ENCODE results near the gene OPCML. TPM values are rescaled to one million over a fixed set of nuclear protein-coding genes. Genes with fewer than 3 reads are reported as not detected.

OPCML gene
- total and polyA plus RNA-seq, 2 experiments from 2014 or later, result 1.2 to 4.4 TPM

DNA sequence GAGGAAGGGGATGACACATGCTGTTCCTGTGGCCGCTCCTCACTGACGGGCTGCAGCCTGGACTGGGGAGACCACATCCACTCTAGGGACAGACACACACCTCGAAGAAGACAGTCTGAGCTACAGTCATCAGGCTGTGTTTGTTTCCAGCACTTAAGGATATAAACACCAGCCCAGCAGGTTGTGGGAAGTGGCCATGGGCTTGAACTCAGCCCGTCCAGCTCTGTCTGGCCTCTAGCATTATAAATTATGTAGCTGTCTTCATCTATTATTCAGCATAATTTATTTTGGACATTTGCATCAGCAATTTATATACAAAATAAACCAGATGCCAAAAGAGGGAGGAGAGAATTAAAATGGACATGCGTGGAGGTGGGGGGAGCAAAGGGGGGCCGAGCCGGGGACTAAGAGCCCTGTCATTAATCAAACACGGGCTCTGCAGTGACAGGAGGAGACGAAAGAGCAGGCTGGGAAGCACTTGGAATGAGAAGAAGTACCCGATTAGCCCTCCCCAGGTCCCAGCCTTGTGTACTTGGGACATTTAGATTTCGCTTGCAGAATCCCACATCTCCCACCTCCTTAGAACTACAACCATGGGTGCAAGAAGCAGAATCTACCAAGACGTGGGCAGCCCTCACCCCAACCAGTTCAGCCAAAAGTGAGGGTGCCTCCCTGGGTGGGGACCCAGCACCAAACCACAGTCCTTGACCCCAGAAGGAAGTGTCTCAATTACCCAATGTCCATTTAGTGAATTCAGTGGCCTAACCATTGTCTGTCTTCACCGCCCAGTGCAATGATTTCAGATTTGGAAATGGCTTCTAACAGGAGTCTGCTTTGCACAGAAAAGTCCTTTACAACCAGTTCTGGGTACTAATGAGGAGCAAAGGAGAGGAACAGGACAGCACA, 309.6 kb downstream of the OPCML start:
- no peak overlapping the region for H3K27ac ChIP-seq (ENCODE audit: low read depth)
- H3K4me2 ChIP-seq, result no peak overlapping the region
- no peaks in the 10 kb centered on the region for H3F3A ChIP-seq (replicated peaks; ENCODE audit: low read depth)
- DNase-seq (ENCODE audit: low spot score) (no peak), ATAC-seq (no peak)
- no peaks in the 10 kb centered on the region for H3K27me3 ChIP-seq (ENCODE audit: insufficient read depth)
- Mint-ChIP-seq H3K27ac (peak overlapping the region; percentile 29; the same call in 1 of the 2 replicates), H3K4me3 (no peak overlapping the region), H3K27me3 (ENCODE audit: insufficient read depth, low read depth, poor library complexity) (peaks cover 2% of the 10 kb centered on the region), H3K4me1 (peaks cover 5% of the 10 kb centered on the region), H3K9me3 (no peaks in the 10 kb centered on the region), H3K36me3 (ENCODE audit: low read depth) (no peaks in the 10 kb centered on the region)
- H3K9me2 ChIP-seq (ENCODE audit: insufficient read depth), result 0 out of 2 replicates have a peak, but pooled peaks cover 4% of the 10 kb centered on the region
- no peaks in the 10 kb centered on the region for H3K79me2 ChIP-seq (replicated peaks; ENCODE audit: insufficient read depth)
- no peak for TF ChIP-seq STAT1 (IDR thresholded peaks at IDR 0.05; ENCODE audit: unreplicated experiment)
- TF ChIP-seq POLR2AphosphoS5 (IDR thresholded peaks at IDR 0.05; ENCODE audit: low read depth), result no peak
- TF ChIP-seq, protein P1, sequence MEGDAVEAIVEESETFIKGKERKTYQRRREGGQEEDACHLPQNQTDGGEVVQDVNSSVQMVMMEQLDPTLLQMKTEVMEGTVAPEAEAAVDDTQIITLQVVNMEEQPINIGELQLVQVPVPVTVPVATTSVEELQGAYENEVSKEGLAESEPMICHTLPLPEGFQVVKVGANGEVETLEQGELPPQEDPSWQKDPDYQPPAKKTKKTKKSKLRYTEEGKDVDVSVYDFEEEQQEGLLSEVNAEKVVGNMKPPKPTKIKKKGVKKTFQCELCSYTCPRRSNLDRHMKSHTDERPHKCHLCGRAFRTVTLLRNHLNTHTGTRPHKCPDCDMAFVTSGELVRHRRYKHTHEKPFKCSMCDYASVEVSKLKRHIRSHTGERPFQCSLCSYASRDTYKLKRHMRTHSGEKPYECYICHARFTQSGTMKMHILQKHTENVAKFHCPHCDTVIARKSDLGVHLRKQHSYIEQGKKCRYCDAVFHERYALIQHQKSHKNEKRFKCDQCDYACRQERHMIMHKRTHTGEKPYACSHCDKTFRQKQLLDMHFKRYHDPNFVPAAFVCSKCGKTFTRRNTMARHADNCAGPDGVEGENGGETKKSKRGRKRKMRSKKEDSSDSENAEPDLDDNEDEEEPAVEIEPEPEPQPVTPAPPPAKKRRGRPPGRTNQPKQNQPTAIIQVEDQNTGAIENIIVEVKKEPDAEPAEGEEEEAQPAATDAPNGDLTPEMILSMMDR (conservative IDR thresholded peaks at IDR 0.05; ENCODE audit: low read depth in 2 of 2), result no peak
- TF ChIP-seq JUNB (IDR thresholded peaks at IDR 0.05; ENCODE audit: unreplicated experiment), result no peak
- H3K36me3 ChIP-seq (ENCODE audit: insufficient read depth), result no peaks in the 10 kb centered on the region
- H2AFZ ChIP-seq, result no peak overlapping the region
- no peak overlapping the region for H3K4me3 ChIP-seq
- H3K4me1 ChIP-seq (ENCODE audit: insufficient read depth), result peaks cover 11% of the 10 kb centered on the region
- H4K20me1 ChIP-seq (replicated peaks; ENCODE audit: insufficient read depth), result no peaks in the 10 kb centered on the region

DNA sequence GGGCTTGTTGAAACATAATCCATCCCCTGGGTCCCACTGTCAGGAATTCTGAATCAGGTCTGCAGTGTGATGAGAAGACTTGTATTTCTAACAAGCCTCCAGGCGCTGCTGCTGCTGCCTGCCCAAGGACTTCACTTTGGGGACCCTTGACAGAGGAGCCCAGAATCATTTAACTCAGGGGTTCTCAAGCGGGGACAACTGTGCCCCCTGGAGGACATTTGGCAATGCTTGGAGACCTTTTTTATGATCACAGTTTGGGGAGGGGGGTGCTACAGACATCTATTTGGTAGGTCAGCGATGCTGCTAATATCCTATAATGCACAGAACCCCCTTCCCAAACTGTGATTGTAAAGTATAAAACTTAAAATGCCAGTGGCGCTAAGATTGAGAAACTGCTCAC, 312.8 kb downstream of the OPCML start:
- H3K27ac ChIP-seq (ENCODE audit: low read depth), result no peak overlapping the region
- no peaks in the 10 kb centered on the region for H3K36me3 ChIP-seq (ENCODE audit: insufficient read depth)
- no peaks in the 10 kb centered on the region for H3F3A ChIP-seq (replicated peaks; ENCODE audit: low read depth)
- 0 out of 2 replicates have a peak, but pooled peaks cover 4% of the 10 kb centered on the region for H3K9me2 ChIP-seq (ENCODE audit: insufficient read depth)
- no peak overlapping the region for H2AFZ ChIP-seq
- ATAC-seq, result peak; percentile 65
- no peak for TF ChIP-seq CREB1 (CRISPR knock-in tag; IDR thresholded peaks at IDR 0.05; ENCODE audit: low read depth)
- TF ChIP-seq, protein P1 (conservative IDR thresholded peaks at IDR 0.05; ENCODE audit: low read depth in 2 of 2), result peak; percentile 65 to 74
- Mint-ChIP-seq H3K27ac (no peak overlapping the region), H3K9me3 (no peaks in the 10 kb centered on the region), H3K27me3 (ENCODE audit: insufficient read depth, low read depth, poor library complexity) (no peaks in the 10 kb centered on the region), H3K4me3 (no peak overlapping the region), H3K36me3 (ENCODE audit: low read depth) (no peaks in the 10 kb centered on the region), H3K4me1 (peaks cover 15% of the 10 kb centered on the region)
- peaks cover 13% of the 10 kb centered on the region for H3K4me1 ChIP-seq (ENCODE audit: insufficient read depth)
- no peaks in the 10 kb centered on the region for H3K79me2 ChIP-seq (replicated peaks; ENCODE audit: insufficient read depth)
- no peaks in the 10 kb centered on the region for H4K20me1 ChIP-seq (replicated peaks; ENCODE audit: insufficient read depth)
- DNase-seq (ENCODE audit: low spot score), result peak; percentile 74
- no peak overlapping the region for H3K4me3 ChIP-seq
- H3K27me3 ChIP-seq (ENCODE audit: insufficient read depth), result no peaks in the 10 kb centered on the region
- H3K4me2 ChIP-seq, result no peak overlapping the region

Measured in GM23338 (cell line).